ENCODE results near the gene PRICKLE4.

GRCh38 chr6:41771058-41771983, 9.3 kb upstream of the PRICKLE4 start:
- TF ChIP-seq POLR2A (IDR thresholded peaks at IDR 0.05), result no peak
- no peak for TF ChIP-seq CTCF (IDR thresholded peaks at IDR 0.05)

All from esophagus squamous epithelium (tissue), 4 donors.